ENCODE data around the gene CAMK2D.
A peak's percentile ranks its signal among the peaks of the same experiment; 100 is the strongest.

The CAMK2D gene

GRCh38 chr4:113607147-113607720, 154.3 kb downstream of the CAMK2D start (continued):
- no peak for TF ChIP-seq POU6F1 (CRISPR knock-in tag; IDR thresholded peaks at IDR 0.05; ENCODE audit: borderline replicate concordance, low read depth)

- peak; percentile 41; the same call in 2 of the 3 replicates for ATAC-seq
- TF ChIP-seq ISL1 (CRISPR knock-in tag; IDR thresholded peaks at IDR 0.05), result peak; percentile 65
- no peak for TF ChIP-seq CSRNP3 (CRISPR knock-in tag; IDR thresholded peaks at IDR 0.05)
- no peak for TF ChIP-seq ZNF8 (CRISPR knock-in tag; IDR thresholded peaks at IDR 0.05)
- TF ChIP-seq TCF4 (CRISPR knock-in tag; IDR thresholded peaks at IDR 0.05; ENCODE audit: borderline replicate concordance), result no peak
Observed at GRCh38 chr4:113604955-113605354, 156.6 kb downstream of the CAMK2D start.

- TF ChIP-seq SNAI2 (CRISPR knock-in tag; IDR thresholded peaks at IDR 0.05), result no peak
- TF ChIP-seq ZNF8 (CRISPR knock-in tag; IDR thresholded peaks at IDR 0.05), result no peak
- TF ChIP-seq PATZ1 (CRISPR knock-in tag; IDR thresholded peaks at IDR 0.05; ENCODE audit: borderline replicate concordance), result no peak
- no peak for TF ChIP-seq ISL1 (CRISPR knock-in tag; IDR thresholded peaks at IDR 0.05)
- ATAC-seq, result no peak
Observed at GRCh38 chr4:113603911-113604310, 157.6 kb downstream of the CAMK2D start.

- no peak for TF ChIP-seq ZC3H10 (CRISPR knock-in tag; IDR thresholded peaks at IDR 0.05)
- TF ChIP-seq ZFP30 (CRISPR knock-in tag; IDR thresholded peaks at IDR 0.05), result no peak
- no peak for TF ChIP-seq CSRNP3 (CRISPR knock-in tag; IDR thresholded peaks at IDR 0.05)
- no peak for TF ChIP-seq ZNF565 (CRISPR knock-in tag; conservative IDR thresholded peaks at IDR 0.05; ENCODE audit: low read depth)
- TF ChIP-seq OSR1 (CRISPR knock-in tag; IDR thresholded peaks at IDR 0.05), result no peak
- TF ChIP-seq GLIS3 (CRISPR knock-in tag; IDR thresholded peaks at IDR 0.05), result no peak
- no peak for TF ChIP-seq ISL1 (CRISPR knock-in tag; IDR thresholded peaks at IDR 0.05)
- no peak for TF ChIP-seq RARB (CRISPR knock-in tag; IDR thresholded peaks at IDR 0.05)
- TF ChIP-seq TCF4 (CRISPR knock-in tag; IDR thresholded peaks at IDR 0.05; ENCODE audit: borderline replicate concordance), result no peak
- no peak for TF ChIP-seq POU6F1 (CRISPR knock-in tag; IDR thresholded peaks at IDR 0.05; ENCODE audit: borderline replicate concordance, low read depth)
- TF ChIP-seq CREB5 (CRISPR knock-in tag; IDR thresholded peaks at IDR 0.05; ENCODE audit: low read depth), result no peak
- TF ChIP-seq BACH2 (CRISPR knock-in tag; IDR thresholded peaks at IDR 0.05; ENCODE audit: borderline replicate concordance), result no peak
- no peak for TF ChIP-seq SNAI2 (CRISPR knock-in tag; IDR thresholded peaks at IDR 0.05)
- TF ChIP-seq PPARA (CRISPR knock-in tag; IDR thresholded peaks at IDR 0.05; ENCODE audit: borderline replicate concordance), result no peak
- no peak for ATAC-seq
Observed at GRCh38 chr4:113602646-113603228, 158.8 kb downstream of the CAMK2D start.
